Neutrophil (primary cell): ENCODE data around the gene SEC61A1.

Experiments
- H3K27ac ChIP-seq: fragments of 200-600 bp; sonication (generic); 2 replicates; pipeline ENCODE4 v1.5.1; 2016; ENCODE audit warnings: mild to moderate bottlenecking, moderate library complexity
- H3K27me3 ChIP-seq: fragments of 200-600 bp; sonication (generic); 2 replicates; pipeline ENCODE4 v1.6.0; 2016; ENCODE audit warnings: mild to moderate bottlenecking
- H3K36me3 ChIP-seq: fragments of 200-600 bp; sonication (generic); 2 replicates; pipeline ENCODE4 v1.5.1; 2017
- H3K4me1 ChIP-seq, 2 experiments: fragments of 200-600 bp in 1 of 2; sonication (generic) in 1 of 2; 1 replicate in 1 of 2; 2 replicates in 1 of 2; pipeline versions ENCODE4 v1.5.1 to v1.6.1; 2013 to 2016; ENCODE audit warnings: low read depth in 1 of 2, low read length in 1 of 2, mild to moderate bottlenecking in 1 of 2, moderate library complexity in 1 of 2; ENCODE audit not compliant: control insufficient read depth in 1 of 2, insufficient read depth in 1 of 2
- H3K4me3 ChIP-seq, 2 experiments: fragments of 200-600 bp in 1 of 2; sonication (generic) in 1 of 2; 1 replicate in 1 of 2; 2 replicates in 1 of 2; pipeline ENCODE4 v1.5.1; 2013 to 2016; ENCODE audit warnings: low read depth in 1 of 2, low read length in 1 of 2, mild to moderate bottlenecking in 1 of 2, moderate library complexity in 1 of 2
- H3K9me3 ChIP-seq: fragments of 200-600 bp; sonication (generic); 2 replicates; pipeline ENCODE4 v1.5.1; 2016
- TF ChIP-seq, protein P1 (sequence below): fragments of 200-600 bp; sonication (generic); IDR thresholded peaks from 2 replicates; pipeline ENCODE4 v1.5.1; 2016; ENCODE audit warnings: antibody characterized with exemption

SEC61A1 gene

DNA sequence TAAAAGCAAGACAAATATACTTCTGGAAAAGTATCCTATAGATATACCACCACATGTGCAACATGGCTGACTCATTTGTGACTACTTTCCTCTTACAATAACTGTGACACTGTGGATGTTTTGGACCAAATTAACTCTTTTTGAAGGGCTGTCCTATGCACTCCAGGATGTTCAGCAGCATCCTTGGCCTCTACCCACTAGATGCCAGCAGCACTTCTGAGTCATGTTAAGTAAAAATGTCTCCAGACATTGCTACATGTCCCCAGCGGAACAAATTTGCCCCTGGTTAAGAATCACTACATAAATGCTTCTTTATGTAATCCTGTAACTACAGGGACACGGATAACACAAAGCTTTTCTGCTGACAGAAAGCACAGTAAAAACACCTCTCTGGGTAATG is 39.3 kb downstream of the SEC61A1 start:
- H3K27ac ChIP-seq, result no peak overlapping the region
- H3K36me3 ChIP-seq, result peaks cover 3% of the 10 kb centered on the region
- H3K4me3 ChIP-seq, result no peak overlapping the region
- no peaks in the 10 kb centered on the region for H3K27me3 ChIP-seq
- H3K9me3 ChIP-seq, result no peaks in the 10 kb centered on the region
- H3K4me1 ChIP-seq, result no peaks in the 10 kb centered on the region
- TF ChIP-seq, protein P1, sequence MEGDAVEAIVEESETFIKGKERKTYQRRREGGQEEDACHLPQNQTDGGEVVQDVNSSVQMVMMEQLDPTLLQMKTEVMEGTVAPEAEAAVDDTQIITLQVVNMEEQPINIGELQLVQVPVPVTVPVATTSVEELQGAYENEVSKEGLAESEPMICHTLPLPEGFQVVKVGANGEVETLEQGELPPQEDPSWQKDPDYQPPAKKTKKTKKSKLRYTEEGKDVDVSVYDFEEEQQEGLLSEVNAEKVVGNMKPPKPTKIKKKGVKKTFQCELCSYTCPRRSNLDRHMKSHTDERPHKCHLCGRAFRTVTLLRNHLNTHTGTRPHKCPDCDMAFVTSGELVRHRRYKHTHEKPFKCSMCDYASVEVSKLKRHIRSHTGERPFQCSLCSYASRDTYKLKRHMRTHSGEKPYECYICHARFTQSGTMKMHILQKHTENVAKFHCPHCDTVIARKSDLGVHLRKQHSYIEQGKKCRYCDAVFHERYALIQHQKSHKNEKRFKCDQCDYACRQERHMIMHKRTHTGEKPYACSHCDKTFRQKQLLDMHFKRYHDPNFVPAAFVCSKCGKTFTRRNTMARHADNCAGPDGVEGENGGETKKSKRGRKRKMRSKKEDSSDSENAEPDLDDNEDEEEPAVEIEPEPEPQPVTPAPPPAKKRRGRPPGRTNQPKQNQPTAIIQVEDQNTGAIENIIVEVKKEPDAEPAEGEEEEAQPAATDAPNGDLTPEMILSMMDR, result no peak

- Histone ChIP-seq H3K27me3 (no peaks in the 10 kb centered on the region), H3K27ac (no peak overlapping the region), H3K36me3 (peaks cover 6% of the 10 kb centered on the region), H3K4me3 (no peak overlapping the region), H3K9me3 (no peaks in the 10 kb centered on the region), H3K4me1 (no peaks in the 10 kb centered on the region)
- TF ChIP-seq, protein P1, result no peak
Observed at GRCh38 chr3:128094295-128095151, 42.3 kb downstream of the SEC61A1 start.

DNA sequence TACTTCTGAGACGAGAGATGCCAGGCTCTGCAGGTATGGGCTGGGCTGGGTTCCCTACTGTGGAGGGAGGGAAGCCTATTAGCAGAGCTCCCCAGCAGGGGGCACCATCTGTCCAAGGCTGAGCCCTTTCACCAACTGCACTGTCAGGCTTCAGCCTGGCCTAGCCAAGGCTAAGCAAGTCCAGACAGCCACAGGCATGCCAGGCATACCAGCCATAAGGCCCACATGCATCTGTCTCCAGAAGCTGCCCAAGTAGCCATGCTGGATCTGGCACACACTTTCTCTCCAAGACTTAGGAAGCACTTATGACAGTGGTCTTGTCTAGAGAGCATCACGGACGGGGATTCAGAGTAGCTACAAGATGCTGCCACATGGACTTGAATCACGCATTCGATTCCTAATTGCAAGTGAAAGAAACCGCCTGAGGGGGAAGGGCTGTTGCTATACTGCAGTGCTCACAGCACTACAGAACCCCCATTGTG is 43.0 kb downstream of the SEC61A1 start:
- no peak overlapping the region for H3K27ac ChIP-seq
- H3K27me3 ChIP-seq, result no peaks in the 10 kb centered on the region
- no peak overlapping the region for H3K4me3 ChIP-seq
- H3K36me3 ChIP-seq, result peaks cover 7% of the 10 kb centered on the region
- no peaks in the 10 kb centered on the region for H3K4me1 ChIP-seq
- TF ChIP-seq, protein P1, result peak; percentile 45
- H3K9me3 ChIP-seq, result no peaks in the 10 kb centered on the region

DNA sequence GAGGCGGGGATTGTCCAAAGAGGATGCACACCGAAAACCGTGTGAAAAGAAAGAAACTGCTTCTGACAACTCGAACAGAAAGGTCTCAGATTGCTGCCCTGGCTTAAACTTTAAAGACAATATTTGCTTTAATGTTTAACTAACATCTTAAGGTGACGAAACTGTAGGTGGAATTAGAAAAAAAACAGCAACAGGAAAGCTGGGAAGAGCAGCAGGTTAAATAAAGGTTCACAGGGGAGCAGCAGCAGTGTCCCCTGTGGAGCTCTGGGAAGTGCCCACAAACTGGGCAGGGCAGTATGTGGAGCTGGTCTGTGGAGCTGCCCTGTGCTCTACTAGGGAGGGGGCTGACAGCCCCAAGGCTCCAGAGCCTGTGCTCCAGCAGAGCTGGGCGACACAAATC is 46.0 kb downstream of the SEC61A1 start:
- no peaks in the 10 kb centered on the region for H3K4me1 ChIP-seq
- peaks cover 7% of the 10 kb centered on the region for H3K36me3 ChIP-seq
- TF ChIP-seq, protein P1, result no peak
- no peak overlapping the region for H3K4me3 ChIP-seq
- H3K27ac ChIP-seq, result no peak overlapping the region
- H3K27me3 ChIP-seq, result no peaks in the 10 kb centered on the region
- H3K9me3 ChIP-seq, result no peaks in the 10 kb centered on the region

DNA sequence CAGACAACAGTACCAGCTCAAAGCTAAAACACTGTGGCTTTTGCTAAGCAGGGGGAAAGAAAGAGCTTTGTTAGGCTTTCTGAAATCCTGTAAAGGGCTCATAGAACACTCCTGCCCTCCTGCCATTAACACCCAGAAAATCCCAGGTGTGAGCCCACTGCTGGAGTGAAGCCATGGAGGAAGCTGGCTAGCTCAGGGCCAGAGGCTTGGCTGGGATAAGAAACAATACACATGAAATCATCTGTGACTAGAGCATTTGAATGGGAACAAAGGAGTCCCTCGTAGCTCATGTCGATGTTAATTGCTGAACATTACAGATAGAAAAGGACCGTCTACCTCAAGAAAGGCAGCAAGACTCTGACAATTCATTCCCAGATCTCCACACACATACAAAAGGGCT is 47.9 kb downstream of the SEC61A1 start:
- Histone ChIP-seq H3K9me3 (no peaks in the 10 kb centered on the region), H3K4me1 (no peaks in the 10 kb centered on the region), H3K36me3 (peaks cover 7% of the 10 kb centered on the region), H3K4me3 (no peak overlapping the region), H3K27ac (no peak overlapping the region), H3K27me3 (no peaks in the 10 kb centered on the region)
- TF ChIP-seq, protein P1, result no peak
